Fibroblast of the aortic adventitia (primary cell): ENCODE data around the gene CAMSAP1. TPM values are rescaled to one million over a fixed set of nuclear protein-coding genes. Genes with fewer than 3 reads are reported as not detected.
"Not testable (repeated sequence)": the region's sequence is repeated elsewhere in the genome, so short reads cannot be mapped to it uniquely, and the experiment has no call there.

Source experiments
- DNase-seq: peaks from one replicate; pipeline ENCODE4 v3.0.0-alpha.2; 2010; ENCODE audit warnings: low read depth
- H3K4me3 ChIP-seq: 2 replicates; pipeline ENCODE4 v1.5.1; 2011; ENCODE audit warnings: low read depth, mild to moderate bottlenecking, control low read depth, low read length, moderate library complexity
- CTCF ChIP-seq: IDR thresholded peaks from 2 replicates; pipeline ENCODE4 v1.5.1; 2011; ENCODE audit warnings: mild to moderate bottlenecking, low read length, control low read depth, inconsistent platforms; ENCODE audit not compliant: insufficient read depth
- total RNA-seq: library from RNA; depleted of rRNA; stranded (reverse); fragments of >200 nt; gene quantifications from 2 replicates; pipeline ENCODE4 v1.2.3, GENCODE V29; 2012; ENCODE audit warnings: low replicate concordance

Gene CAMSAP1
- total RNA-seq, 1 donor, result 15.7 TPM

GRCh38 chr9:135945969-135946368 lies 38.6 kb upstream of the CAMSAP1 start:
- no peak overlapping the region for H3K4me3 ChIP-seq
- TF ChIP-seq CTCF, result no peak
- no peak for DNase-seq

- TF ChIP-seq CTCF, result no peak
- no peak overlapping the region for H3K4me3 ChIP-seq
- no peak for DNase-seq
Observed at GRCh38 chr9:135944444-135945252, 37.3 kb upstream of the CAMSAP1 start.

- not testable (repeated sequence) for DNase-seq, H3K4me3 ChIP-seq
Observed at GRCh38 chr9:135943604-135944003, 36.3 kb upstream of the CAMSAP1 start.

- H3K4me3 ChIP-seq, result no peak overlapping the region
- DNase-seq, result no peak
- TF ChIP-seq CTCF, result no peak
Observed at GRCh38 chr9:135941288-135941995, 34.1 kb upstream of the CAMSAP1 start.

- no peak overlapping the region for H3K4me3 ChIP-seq
- no peak for DNase-seq
- no peak for TF ChIP-seq CTCF
Observed at GRCh38 chr9:135939351-135940265, 32.3 kb upstream of the CAMSAP1 start.

GRCh38 chr9:135937521-135938489 lies 30.5 kb upstream of the CAMSAP1 start:
- H3K4me3 ChIP-seq, result no peak overlapping the region
- no peak for TF ChIP-seq CTCF
- no peak for DNase-seq
